Keratinocyte (primary cell): Measurements from ENCODE around the gene PLEKHD1.

ENCODE experiments used
- EZH2 ChIP-seq: IDR thresholded peaks from one replicate; pipeline ENCODE4 v1.6.1; 2012; ENCODE audit warnings: inconsistent platforms, mild to moderate bottlenecking, low read length, moderate library complexity
- TF ChIP-seq, protein P1 (sequence below), 3 experiments: IDR thresholded peaks in 1 of 3; conservative IDR thresholded peaks in 1 of 3; optimal IDR thresholded peaks in 1 of 3; 2 replicates in 2 of 3; 3 replicates in 1 of 3; pipeline versions ENCODE3 to v1.5.1; 2011; ENCODE audit warnings: low read length in 3 of 3, mild to moderate bottlenecking in 3 of 3, moderate library complexity in 2 of 3, control low read depth in 1 of 3, inconsistent platforms in 1 of 3; ENCODE audit not compliant: insufficient read depth in 2 of 3; ENCODE audit errors: extremely low read depth in 1 of 3

DNA sequence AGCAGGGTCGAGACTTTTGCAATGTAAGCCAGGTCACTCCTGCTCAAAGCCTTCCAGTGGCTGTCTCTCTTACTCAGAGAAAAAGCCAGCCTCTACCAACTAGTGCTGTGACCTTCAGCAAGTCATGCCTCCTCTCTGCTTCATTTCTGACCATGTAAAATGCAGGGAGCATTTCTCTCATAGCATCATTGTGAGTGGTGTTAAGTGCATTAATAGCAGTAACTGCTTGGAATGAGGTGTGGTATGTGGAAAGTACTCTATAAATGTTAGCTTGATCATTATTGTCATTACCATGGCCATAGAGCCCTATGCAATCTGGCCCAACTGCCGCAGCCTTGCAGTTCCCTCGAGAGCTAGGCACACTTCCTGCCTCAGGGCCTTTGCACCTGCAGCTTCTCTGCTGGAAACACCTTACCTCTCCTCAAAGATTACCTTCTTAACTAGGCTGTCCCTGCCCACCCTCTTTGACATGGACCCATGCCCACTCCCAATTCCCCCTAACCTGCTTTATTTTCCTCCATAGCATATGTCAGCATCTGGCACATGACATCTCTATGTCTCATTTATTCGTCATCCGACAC is 10.9 kb downstream of the PLEKHD1 start:
- TF ChIP-seq, protein P1, sequence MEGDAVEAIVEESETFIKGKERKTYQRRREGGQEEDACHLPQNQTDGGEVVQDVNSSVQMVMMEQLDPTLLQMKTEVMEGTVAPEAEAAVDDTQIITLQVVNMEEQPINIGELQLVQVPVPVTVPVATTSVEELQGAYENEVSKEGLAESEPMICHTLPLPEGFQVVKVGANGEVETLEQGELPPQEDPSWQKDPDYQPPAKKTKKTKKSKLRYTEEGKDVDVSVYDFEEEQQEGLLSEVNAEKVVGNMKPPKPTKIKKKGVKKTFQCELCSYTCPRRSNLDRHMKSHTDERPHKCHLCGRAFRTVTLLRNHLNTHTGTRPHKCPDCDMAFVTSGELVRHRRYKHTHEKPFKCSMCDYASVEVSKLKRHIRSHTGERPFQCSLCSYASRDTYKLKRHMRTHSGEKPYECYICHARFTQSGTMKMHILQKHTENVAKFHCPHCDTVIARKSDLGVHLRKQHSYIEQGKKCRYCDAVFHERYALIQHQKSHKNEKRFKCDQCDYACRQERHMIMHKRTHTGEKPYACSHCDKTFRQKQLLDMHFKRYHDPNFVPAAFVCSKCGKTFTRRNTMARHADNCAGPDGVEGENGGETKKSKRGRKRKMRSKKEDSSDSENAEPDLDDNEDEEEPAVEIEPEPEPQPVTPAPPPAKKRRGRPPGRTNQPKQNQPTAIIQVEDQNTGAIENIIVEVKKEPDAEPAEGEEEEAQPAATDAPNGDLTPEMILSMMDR (optimal IDR thresholded peaks at IDR 0.05 in 1 of 3, IDR thresholded peaks at IDR 0.05 in 1 of 3, conservative IDR thresholded peaks at IDR 0.05 in 1 of 3; ENCODE audit: extremely low read depth in 1 of 3, insufficient read depth in 2 of 3, low read length in 3 of 3): no peak
- no peak for TF ChIP-seq EZH2
